ENCODE data around the gene DRAP1.
"Not testable (repeated sequence)": the region's sequence is repeated elsewhere in the genome, so short reads cannot be mapped to it uniquely, and the experiment has no call there.

The DRAP1 gene

DNA sequence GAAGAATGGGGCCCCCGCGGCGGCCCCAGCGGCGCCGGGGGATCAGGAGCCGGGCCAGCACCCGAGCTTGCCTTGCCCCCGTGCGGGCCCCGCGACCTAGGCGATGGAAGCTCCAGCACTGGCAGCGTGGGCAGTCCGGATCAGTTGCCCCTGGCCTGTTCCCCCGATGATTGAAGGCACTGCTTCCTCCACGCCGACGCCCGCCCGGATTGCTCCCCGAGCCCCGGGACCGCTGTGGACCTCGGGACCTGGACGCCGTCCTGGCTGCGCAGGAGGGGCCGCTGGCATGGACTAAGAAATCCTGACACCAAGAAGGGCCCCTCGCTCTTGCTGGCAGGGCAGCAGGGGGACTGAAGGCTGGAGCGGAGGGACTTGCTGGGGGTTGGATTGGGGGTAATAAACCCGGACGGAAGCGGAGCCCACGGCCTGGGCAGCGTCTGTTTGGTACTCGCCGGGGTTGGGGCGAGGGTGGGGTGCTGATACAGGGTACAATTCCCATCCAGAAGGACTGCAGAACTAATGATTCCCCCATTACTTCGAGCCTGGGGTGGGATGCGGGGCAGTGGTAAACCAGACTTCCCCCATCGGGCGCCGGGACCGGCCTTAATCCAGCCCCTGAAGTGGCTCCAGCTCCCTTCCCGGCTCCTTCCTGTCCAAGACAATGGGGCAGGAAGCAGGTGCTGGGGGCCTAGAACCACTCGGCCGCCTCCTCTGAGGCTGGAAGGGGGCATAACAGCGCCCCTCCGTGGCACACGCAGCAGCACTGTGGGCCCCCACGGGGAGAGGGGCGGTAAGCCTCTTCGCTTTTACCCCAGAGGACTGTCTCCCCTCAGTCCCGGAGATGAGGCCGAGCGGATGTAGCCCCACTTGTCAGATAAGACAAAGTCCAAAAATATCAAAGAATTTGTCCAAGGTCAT lies 27.7 kb upstream of the DRAP1 start:
- POLR2A ChIA-PET, result interaction anchor here (0.7 to 8.7 kb wide), 13 partner anchors 8 to 233 kb away, joined by 3 to 136 read pairs (median 5); partner anchors contain the start of genes C11orf68, CFL1, DRAP1 and FOSL1
- TF ChIP-seq, protein P1, sequence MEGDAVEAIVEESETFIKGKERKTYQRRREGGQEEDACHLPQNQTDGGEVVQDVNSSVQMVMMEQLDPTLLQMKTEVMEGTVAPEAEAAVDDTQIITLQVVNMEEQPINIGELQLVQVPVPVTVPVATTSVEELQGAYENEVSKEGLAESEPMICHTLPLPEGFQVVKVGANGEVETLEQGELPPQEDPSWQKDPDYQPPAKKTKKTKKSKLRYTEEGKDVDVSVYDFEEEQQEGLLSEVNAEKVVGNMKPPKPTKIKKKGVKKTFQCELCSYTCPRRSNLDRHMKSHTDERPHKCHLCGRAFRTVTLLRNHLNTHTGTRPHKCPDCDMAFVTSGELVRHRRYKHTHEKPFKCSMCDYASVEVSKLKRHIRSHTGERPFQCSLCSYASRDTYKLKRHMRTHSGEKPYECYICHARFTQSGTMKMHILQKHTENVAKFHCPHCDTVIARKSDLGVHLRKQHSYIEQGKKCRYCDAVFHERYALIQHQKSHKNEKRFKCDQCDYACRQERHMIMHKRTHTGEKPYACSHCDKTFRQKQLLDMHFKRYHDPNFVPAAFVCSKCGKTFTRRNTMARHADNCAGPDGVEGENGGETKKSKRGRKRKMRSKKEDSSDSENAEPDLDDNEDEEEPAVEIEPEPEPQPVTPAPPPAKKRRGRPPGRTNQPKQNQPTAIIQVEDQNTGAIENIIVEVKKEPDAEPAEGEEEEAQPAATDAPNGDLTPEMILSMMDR (IDR thresholded peaks at IDR 0.05; ENCODE audit: insufficient read depth, low read length, missing control alignments), result peak; percentile 37
- CTCF ChIA-PET, result interaction anchor here (0.9 to 33.3 kb wide), 7 partner anchors 9 to 88 kb away, joined by 3 to 1090 read pairs (median 20); partner anchors contain the start of genes C11orf68, CTSW, EFEMP2 and FOSL1
- H3K4me3 ChIP-seq (ENCODE audit: low read depth, low read length), result peak overlapping the region; percentile 73
- DNase-seq (ENCODE audit: low read depth, low spot score), result no peak

GRCh38 chr11:65892137-65892540 lies 27.1 kb upstream of the DRAP1 start:
- POLR2A ChIA-PET, result interaction anchor here (1.7 to 8.7 kb wide), 6 partner anchors 8 to 90 kb away, joined by 6 to 136 read pairs (median 48); partner anchors contain the start of genes C11orf68, CFL1, DRAP1 and FOSL1
- CTCF ChIA-PET, result interaction anchor here (2.5 to 33.3 kb wide), 5 partner anchors 7 to 87 kb away, joined by 7 to 1090 read pairs (median 17); partner anchors contain the start of genes FOSL1, MUS81 and SART1
- not testable (repeated sequence) for DNase-seq (ENCODE audit: low read depth, low spot score)
- H3K4me3 ChIP-seq (ENCODE audit: low read depth, low read length), result peak overlapping the region; percentile 73

DNA sequence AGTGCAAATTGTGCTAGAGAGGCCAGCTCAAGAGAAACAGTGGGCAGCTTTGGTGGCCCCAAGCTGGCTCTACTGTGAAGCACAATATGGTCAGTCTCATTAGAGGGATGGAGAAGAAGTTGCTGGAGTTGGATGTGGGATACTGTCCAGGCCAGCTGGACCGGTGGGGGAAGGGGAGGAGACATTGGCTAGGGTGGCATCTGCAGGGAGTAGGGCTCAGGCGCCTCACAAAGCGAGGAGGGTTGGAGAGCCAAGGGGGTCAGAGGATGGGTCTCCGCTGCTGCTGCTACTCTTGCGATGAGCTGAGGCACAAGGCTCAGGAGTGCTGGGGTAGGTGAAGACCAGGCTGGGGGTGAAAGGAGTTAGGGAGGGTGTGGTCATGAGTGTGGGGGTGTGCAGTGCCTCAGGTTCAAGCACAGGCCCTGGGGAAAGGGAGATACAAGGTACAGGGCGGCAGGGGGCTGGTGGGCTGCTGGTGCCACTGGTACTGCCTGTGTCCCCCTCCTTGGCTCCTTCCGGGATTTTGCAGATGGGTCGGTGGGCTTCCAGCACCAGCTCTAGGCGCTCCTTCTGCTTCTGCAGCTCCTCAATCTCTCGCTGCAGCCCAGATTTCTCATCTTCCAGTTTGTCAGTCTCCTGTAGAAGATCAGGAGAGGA lies 26.4 kb upstream of the DRAP1 start:
- H3K4me3 ChIP-seq (ENCODE audit: low read depth, low read length), result peak overlapping the region; percentile 73
- CTCF ChIA-PET, result interaction anchor here (1.4 to 33.3 kb wide), 6 partner anchors 8 to 86 kb away, joined by 3 to 1090 read pairs (median 14); partner anchors contain the start of genes FOSL1, MUS81 and SART1

DNA sequence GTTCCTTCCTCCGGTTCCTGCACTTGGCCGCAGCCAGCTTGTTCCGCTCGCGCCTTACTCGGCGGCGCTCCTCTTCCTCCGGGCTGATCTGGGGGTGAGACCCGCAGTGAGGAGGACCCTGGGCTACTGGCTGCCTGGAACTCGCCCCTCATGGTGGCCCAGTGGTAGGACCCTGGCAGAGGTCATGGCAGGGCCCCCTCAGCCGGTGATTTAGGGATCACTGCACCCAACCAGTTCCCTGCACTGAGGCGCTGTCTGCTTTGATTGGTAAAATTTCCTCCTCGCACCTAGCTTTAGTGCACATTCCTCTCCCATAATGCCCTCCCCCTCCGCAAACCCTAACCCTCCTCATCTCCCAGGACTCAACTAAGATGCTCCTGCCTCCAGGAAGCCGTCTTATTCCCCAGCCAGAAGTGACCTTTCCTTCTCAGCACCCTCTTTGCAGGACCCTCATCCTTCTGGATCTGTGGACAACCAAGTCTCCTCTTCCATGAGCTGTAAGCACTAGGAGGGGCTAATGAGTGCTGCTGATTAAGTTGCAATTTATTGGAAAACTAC lies 25.1 kb upstream of the DRAP1 start:
- no peak for DNase-seq (ENCODE audit: low read depth, low spot score)
- H3K4me3 ChIP-seq (ENCODE audit: low read depth, low read length), result peak overlapping the region; percentile 8; the same call in 1 of the 2 replicates
- ChIA-PET CTCF (interaction anchor here (1.2 to 33.3 kb wide), 6 partner anchors 9 to 85 kb away, joined by 3 to 1090 read pairs (median 10); partner anchors contain the start of genes FOSL1 and SART1), POLR2A (interaction anchor here (0.9 to 8.7 kb wide), 3 partner anchors 6 to 23 kb away, joined by 3 to 136 read pairs (median 127); partner anchors contain the start of genes C11orf68, DRAP1 and FOSL1)
- TF ChIP-seq, protein P1 (IDR thresholded peaks at IDR 0.05; ENCODE audit: insufficient read depth, low read length, missing control alignments), result no peak

More for the DNA sequence above, 26.4 kb upstream of the DRAP1 start:
- TF ChIP-seq, protein P1 (IDR thresholded peaks at IDR 0.05; ENCODE audit: insufficient read depth, low read length, missing control alignments), result no peak
- DNase-seq (ENCODE audit: low read depth, low spot score), result no peak
- POLR2A ChIA-PET, result interaction anchor here (5.4 to 8.7 kb wide), 3 partner anchors 7 to 25 kb away, joined by 29 to 136 read pairs (median 127); partner anchors contain the start of genes C11orf68, DRAP1 and FOSL1

GRCh38 chr11:65895482-65895981 lies 23.7 kb upstream of the DRAP1 start:
- POLR2A ChIA-PET, result interaction anchor here (0.7 to 3.9 kb wide), 2 partner anchors 16 to 19 kb away, joined by 3 to 37 read pairs; no protein-coding TSS in a partner anchor
- DNase-seq (ENCODE audit: low read depth, low spot score), result no peak
- TF ChIP-seq, protein P1 (IDR thresholded peaks at IDR 0.05; ENCODE audit: insufficient read depth, low read length, missing control alignments), result no peak
- CTCF ChIA-PET, result interaction anchor here (0.9 to 33.3 kb wide), 7 partner anchors 5 to 150 kb away, joined by 3 to 1090 read pairs (median 5); partner anchors contain the start of genes CCDC85B, FIBP, FOSL1 and SART1
- H3K4me3 ChIP-seq (ENCODE audit: low read depth, low read length), result no peak overlapping the region

Data from AG04449 (cell line).